GM18499 (cell line): ENCODE measurements around the gene MCL1.
"Not testable (repeated sequence)": the region's sequence is repeated elsewhere in the genome, so short reads cannot be mapped to it uniquely, and the experiment has no call there.

Experiments used
- ATAC-seq: cut with Tn5 transposase; IDR thresholded peaks from one replicate; pipeline ENCODE4 v1.9.1; 2021; ENCODE audit warnings: moderate number of reproducible peaks; ENCODE audit not compliant: insufficient read depth, unreplicated experiment

MCL1 gene

GRCh38 chr1:150579110-150579944 is at the start of gene MCL1:
MCL1 (minus strand) TSS chr1:150579610; CDS start chr1:150579530, 80 bp downstream.
- ATAC-seq: peak; percentile 73

GRCh38 chr1:150628766-150629114 is 49.3 kb upstream of the MCL1 start:
- no peak for ATAC-seq

- ATAC-seq: no peak
Measured at GRCh38 chr1:150627826-150628410, 48.5 kb upstream of the MCL1 start.

DNA sequence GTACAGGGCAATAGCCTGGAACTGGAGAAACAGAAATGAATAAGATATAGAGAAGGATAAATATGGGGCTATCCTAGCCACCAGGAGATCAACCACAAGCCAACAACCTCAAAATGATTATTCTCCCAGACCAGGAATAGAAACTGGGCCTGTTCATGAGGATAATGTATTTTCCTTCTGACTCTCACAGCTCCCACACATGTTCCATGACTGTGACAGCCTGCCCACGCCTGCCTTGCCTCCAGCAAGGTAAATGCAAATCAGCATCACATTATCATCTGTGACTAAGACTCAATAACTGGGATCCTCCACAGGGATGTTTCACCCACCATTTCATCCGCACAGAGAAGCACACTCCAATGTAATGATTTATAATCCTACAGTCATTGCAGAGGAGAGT is 46.7 kb upstream of the MCL1 start:
- no peak for ATAC-seq

GRCh38 chr1:150624546-150624945 is 45.1 kb upstream of the MCL1 start:
- not testable (repeated sequence) for ATAC-seq

- not testable (repeated sequence) for ATAC-seq
Measured at GRCh38 chr1:150624134-150624533, 44.7 kb upstream of the MCL1 start.

DNA sequence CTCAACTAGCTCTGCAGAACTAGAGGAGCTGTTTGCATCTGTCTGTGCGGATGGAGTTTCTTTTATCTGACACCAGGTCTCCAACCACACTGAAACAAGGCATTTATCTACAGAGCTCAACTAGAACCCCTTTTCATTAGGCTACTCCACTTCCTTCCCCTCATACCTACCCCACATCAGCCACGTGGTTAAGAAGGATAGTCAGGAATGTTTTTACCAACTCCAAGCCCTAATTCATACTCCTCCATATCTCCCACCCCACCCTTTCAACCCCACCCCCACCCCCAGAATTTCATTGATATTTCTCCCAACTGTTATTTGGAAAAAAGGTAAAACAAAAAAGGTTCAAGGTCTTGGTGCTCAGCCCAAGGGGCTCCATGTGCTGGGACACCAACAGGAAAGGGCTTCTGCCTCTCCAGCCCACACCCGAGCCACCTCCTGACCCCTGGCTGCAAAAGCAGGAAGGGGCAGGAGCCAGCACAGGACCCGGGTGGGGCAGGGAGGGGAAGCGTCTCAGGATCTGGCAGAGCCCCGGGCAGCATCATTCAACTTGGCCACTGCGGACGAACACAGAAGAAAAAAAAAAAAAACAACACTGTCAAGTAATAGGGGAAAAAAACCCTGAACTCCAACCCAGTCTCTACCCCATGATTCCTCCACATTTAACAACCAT is 43.0 kb upstream of the MCL1 start:
- ATAC-seq: no peak

- ATAC-seq: no peak
Measured at GRCh38 chr1:150621497-150622302, 42.3 kb upstream of the MCL1 start.

DNA sequence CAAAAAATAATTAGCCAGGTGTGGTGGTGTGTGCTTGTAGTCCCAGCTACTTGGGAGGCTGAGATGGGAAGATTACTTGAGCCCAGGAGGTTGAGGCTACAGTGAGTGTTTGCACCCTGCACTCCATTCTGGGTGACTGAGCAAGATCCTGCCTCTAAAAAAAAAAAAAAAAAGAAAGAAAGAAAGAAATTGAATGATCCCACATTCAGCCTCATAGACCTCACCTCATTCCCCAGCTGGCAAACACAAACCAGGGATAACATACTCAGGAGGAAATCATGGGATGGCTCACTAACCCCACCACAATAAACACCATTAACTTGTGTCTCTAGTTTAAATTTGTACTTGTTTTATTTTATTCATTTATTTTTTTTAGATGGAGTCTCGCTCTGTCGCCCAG is 41.5 kb upstream of the MCL1 start:
- no peak for ATAC-seq

DNA sequence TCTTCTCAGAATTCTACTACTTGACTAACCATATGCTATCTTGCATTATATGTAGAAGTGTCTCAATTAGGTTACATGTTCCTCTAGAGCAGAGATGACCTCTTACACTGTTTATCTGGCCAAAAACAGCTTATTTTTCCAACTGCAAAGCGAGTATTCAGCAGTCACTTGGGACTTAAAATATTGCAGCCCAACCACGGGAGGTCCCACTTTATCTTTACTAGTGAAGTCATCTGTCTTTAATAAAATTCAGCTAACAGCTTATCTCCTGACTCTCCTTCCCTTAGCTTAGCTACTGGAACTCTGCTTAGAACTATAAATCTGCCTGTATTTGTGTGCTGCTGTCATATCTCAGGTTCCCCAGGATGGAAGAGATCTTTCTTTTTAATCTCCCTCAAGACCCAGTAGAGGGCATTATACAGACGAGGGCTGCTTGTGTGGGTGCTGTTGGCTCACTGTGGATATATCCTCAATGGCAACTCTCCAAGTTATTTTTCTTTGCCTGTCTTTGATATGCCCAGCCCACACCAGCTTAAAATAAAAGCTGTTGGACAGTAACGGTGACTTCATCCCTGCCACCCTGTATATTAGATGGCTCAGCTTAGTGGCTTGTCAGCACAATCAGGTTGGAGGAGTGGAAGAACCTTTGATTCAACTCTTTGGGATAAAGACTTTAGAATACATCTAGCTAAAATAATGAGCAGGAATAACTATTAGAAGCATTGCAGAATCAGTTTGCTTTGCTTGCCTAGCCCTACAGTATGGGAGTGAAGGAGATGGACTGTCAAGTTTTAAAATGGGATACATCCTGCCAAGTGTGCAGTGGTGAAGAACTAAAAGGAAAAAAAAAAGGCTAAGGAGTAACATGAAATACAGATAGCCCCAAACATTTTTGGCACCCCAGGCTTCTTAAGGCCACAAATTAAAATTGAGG is 40.4 kb upstream of the MCL1 start:
- no peak for ATAC-seq

DNA sequence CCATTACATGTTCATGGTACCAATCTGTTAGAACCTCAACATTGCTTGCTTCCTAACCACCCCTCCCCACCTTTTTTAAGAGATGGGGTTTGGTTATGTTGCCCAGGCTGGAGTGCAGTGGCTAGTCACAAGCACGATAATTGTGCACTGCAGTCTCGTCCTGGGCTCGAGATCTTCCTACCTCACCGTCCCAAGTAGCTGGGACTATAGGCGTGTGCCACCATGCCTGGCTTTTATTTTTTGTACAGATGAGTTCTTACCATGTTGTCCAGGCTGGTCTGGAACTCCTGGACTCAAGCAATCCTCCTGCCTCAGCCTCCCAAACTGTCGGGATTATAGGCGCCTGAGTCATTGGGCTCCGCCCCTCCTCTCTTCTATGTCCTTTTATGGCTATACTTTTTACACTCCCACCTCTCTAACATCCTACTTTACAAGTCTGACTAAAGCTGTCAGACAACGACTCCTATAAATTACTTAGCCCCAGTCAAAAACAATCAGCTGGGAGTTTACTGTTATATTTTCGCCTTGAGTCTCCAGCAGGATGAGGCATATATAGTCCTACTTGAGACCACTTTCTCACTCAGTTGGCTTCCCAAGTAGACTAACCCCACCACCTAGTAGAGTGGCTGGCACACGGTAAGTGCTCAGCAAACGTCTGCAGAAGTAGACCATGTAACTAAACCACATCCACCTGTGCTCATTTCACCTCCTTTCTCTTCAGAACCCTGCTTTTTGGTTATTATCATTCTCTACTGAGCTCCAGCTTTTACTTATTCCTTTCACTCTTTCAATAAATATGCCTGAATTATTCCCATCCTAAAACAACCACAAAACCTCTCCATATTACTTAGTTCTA is 36.2 kb upstream of the MCL1 start:
- ATAC-seq: no peak

DNA sequence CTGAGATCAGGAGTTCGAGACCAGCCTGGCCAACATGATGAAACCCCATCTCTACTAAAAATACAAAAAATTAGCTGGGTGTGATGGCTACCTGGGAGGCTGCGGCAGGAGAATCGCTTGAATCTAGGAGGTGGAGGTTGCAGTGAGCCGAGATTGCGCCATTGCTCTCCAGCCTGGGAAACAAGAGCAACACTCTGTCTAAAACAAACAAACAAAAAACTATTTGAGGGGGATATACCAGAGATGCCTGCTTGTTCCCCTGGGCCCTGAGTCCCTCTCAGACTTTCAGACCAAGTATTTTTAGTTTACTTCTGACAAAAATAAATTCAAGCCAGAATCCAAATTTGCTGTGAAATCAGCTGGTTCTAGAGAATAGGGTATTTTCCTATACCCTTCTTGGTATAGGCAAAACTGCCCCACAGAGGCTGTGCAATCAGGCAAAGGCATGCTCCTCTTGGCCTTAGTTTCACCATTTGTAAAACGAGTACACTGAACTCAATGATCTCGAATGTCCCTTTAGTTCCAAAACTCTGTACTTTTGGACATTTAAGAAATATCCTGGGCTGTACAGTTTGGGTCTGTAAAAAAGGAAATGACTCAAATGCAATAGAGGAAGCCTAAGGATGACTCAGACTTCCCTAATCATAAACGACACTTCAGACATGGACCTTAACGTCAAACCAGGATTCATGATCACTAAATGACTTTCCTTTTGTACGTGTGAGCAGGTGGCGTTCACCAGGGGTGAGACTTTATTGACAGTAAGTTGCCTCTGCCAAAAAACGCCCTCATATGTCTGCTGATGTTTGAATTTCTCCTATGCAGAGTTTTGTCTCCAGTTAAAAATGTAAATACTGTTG is 33.9 kb upstream of the MCL1 start:
- ATAC-seq: no peak

- no peak for ATAC-seq
Measured at GRCh38 chr1:150612014-150612345, 32.6 kb upstream of the MCL1 start.

- ATAC-seq: no peak
Measured at GRCh38 chr1:150610576-150610975, 31.2 kb upstream of the MCL1 start.

- ATAC-seq: no peak
Measured at GRCh38 chr1:150609732-150610131, 30.3 kb upstream of the MCL1 start.

DNA sequence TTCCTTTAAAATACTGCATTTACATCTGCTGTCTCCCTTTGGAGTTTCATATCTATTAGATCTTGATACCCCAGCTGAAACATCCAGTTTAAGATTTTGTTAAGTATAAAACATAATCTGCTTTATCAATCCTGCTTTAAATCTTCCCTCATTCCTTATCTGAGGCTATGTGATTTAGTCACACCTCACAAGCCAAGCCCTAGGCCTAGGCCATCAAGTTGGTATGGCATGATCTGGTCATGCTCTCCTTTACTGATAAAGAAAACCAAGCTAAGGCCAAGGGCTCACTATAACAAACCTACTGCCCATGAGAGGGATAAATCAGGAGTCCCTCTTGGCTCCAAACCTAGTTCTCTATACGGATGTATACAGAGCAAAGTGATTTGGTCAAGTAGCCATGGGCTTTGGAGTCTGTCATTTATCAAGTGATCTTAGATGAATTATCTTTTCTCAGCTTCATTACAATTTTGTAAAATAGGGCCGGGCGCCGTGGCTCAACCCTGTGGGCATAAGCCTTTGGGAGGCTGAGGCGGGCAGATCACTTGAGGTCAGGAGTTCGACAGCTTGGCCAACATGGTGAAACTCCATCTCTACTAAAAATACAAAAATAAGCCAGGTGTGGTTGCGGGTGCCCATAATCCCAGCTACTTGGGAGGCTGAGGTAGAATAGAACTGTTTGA is 27.2 kb upstream of the MCL1 start:
- ATAC-seq: no peak

DNA sequence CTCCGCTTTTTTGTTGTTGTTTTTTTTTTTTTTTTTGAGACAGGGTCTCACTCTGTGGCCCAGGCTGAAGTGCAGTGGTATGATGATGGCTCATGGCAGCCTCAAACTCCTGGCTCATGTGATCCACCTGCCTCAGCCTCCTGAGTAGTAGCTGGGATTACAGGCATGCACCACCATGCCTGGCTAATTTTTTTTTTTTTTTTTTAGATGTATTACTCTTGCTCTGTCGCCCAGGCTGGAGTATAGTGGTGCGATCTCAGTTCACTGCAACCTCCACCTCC is 26.0 kb upstream of the MCL1 start:
- ATAC-seq: not testable (repeated sequence)

- no peak for ATAC-seq
Measured at GRCh38 chr1:150604226-150604588, 24.8 kb upstream of the MCL1 start.
